ENCODE data around the gene TRAPPC5. TPM values are rescaled to one million over a fixed set of nuclear protein-coding genes. Genes with fewer than 3 reads are reported as not detected.
A peak's percentile ranks its signal among the peaks of the same experiment; 100 is the strongest.

The TRAPPC5 gene
- polyA plus RNA-seq, 1 experiment, result 42.1 TPM

- Histone ChIP-seq H3K27ac (ENCODE audit: low read depth, low read length) (no peak overlapping the region), H3K27me3 (ENCODE audit: control insufficient read depth, insufficient read depth, low read length) (peaks cover 2% of the 10 kb centered on the region), H3K9me3 (ENCODE audit: control insufficient read depth, insufficient read depth, low read length) (no peaks in the 10 kb centered on the region), H3K4me3 (ENCODE audit: low read depth, low read length) (peak overlapping the region; percentile 43)
- TF ChIP-seq CTCF (IDR thresholded peaks at IDR 0.05; ENCODE audit: low read depth, low read length), result peak; percentile 98
- CTCF ChIA-PET, result interaction anchor here (0.6 to 5.0 kb wide), 13 partner anchors 9 to 587 kb away, joined by 3 to 51 read pairs (median 5); partner anchors contain the start of genes MCEMP1, PET100, TRAPPC5 and XAB2
- peak; percentile 16 for DNase-seq (ENCODE audit: low read depth, low spot score)
- POLR2A ChIA-PET, result interaction anchor here (0.9 kb wide), 1 partner anchor 29 kb away, joined by 4 read pairs; the partner anchor contains the start of gene TRAPPC5
Observed at GRCh38 chr19:7652061-7652641, 28.5 kb upstream of the TRAPPC5 start.

- Histone ChIP-seq H3K4me3 (ENCODE audit: low read depth, low read length) (no peak overlapping the region), H3K27ac (ENCODE audit: low read depth, low read length) (no peak overlapping the region), H3K9me3 (ENCODE audit: control insufficient read depth, insufficient read depth, low read length) (no peaks in the 10 kb centered on the region), H3K27me3 (ENCODE audit: control insufficient read depth, insufficient read depth, low read length) (peaks cover 6% of the 10 kb centered on the region)
- POLR2A ChIA-PET, result no interaction called here
- DNase-seq (ENCODE audit: low read depth, low spot score), result no peak
- no peak for TF ChIP-seq CTCF (IDR thresholded peaks at IDR 0.05; ENCODE audit: low read depth, low read length)
- CTCF ChIA-PET, result interaction anchor here (1.8 to 5.0 kb wide), 3 partner anchors 26 to 146 kb away, joined by 4 to 51 read pairs (median 46); partner anchors contain the start of gene TRAPPC5
Observed at GRCh38 chr19:7654401-7654800, 26.2 kb upstream of the TRAPPC5 start.

GRCh38 chr19:7655581-7655980 is 25.1 kb upstream of the TRAPPC5 start:
- no peak overlapping the region for H3K4me3 ChIP-seq (ENCODE audit: low read depth, low read length)
- DNase-seq (ENCODE audit: low read depth, low spot score), result no peak
- peaks cover 4% of the 10 kb centered on the region for H3K27me3 ChIP-seq (ENCODE audit: control insufficient read depth, insufficient read depth, low read length)
- TF ChIP-seq CTCF (IDR thresholded peaks at IDR 0.05; ENCODE audit: low read depth, low read length), result no peak
- ChIA-PET CTCF (interaction anchor here (0.5 to 5.0 kb wide), 4 partner anchors 25 to 157 kb away, joined by 3 to 51 read pairs (median 6); partner anchors contain the start of gene TRAPPC5), POLR2A (no interaction called here)
- H3K27ac ChIP-seq (ENCODE audit: low read depth, low read length), result no peak overlapping the region
- H3K9me3 ChIP-seq (ENCODE audit: control insufficient read depth, insufficient read depth, low read length), result no peaks in the 10 kb centered on the region

GRCh38 chr19:7657131-7657751 is 23.4 kb upstream of the TRAPPC5 start:
- H3K4me3 ChIP-seq (ENCODE audit: low read depth, low read length), result no peak overlapping the region
- POLR2A ChIA-PET, result interaction anchor here (0.9 kb wide), 1 partner anchor 142 kb away, joined by 8 read pairs; no protein-coding TSS in a partner anchor
- H3K27me3 ChIP-seq (ENCODE audit: control insufficient read depth, insufficient read depth, low read length), result peaks cover 4% of the 10 kb centered on the region
- CTCF ChIA-PET, result interaction anchor here (0.8 to 1.4 kb wide), 3 partner anchors 22 to 143 kb away, joined by 3 to 8 read pairs (median 5); partner anchors contain the start of gene TRAPPC5
- no peak overlapping the region for H3K27ac ChIP-seq (ENCODE audit: low read depth, low read length)
- TF ChIP-seq CTCF (IDR thresholded peaks at IDR 0.05; ENCODE audit: low read depth, low read length), result no peak
- DNase-seq (ENCODE audit: low read depth, low spot score), result no peak
- H3K9me3 ChIP-seq (ENCODE audit: control insufficient read depth, insufficient read depth, low read length), result no peaks in the 10 kb centered on the region

- Histone ChIP-seq H3K27me3 (ENCODE audit: control insufficient read depth, insufficient read depth, low read length) (peaks cover 4% of the 10 kb centered on the region), H3K9me3 (ENCODE audit: control insufficient read depth, insufficient read depth, low read length) (no peaks in the 10 kb centered on the region), H3K27ac (ENCODE audit: low read depth, low read length) (no peak overlapping the region), H3K4me3 (ENCODE audit: low read depth, low read length) (no peak overlapping the region)
- ChIA-PET CTCF (no interaction called here), POLR2A (no interaction called here)
- TF ChIP-seq CTCF (IDR thresholded peaks at IDR 0.05; ENCODE audit: low read depth, low read length), result no peak
- DNase-seq (ENCODE audit: low read depth, low spot score), result no peak
Observed at GRCh38 chr19:7658219-7658686, 22.4 kb upstream of the TRAPPC5 start.

All from AG04450 (cell line).